Body of pancreas (tissue), 4 donors: ENCODE data around the gene DPY19L3. TPM values are rescaled to one million over a fixed set of nuclear protein-coding genes. Genes with fewer than 3 reads are reported as not detected.
"Not testable (repeated sequence)": the region's sequence is repeated elsewhere in the genome, so short reads cannot be mapped to it uniquely, and the experiment has no call there.

Experiments used
- ATAC-seq: fragments of 150-250 bp; one replicate; pipeline ENCODE4 v1.9.1; 2016
- DNase-seq, 4 donors: peaks; one replicate each; pipeline ENCODE4 v3.0.0-alpha.2; 2019
- H3K27ac ChIP-seq, 4 donors: fragments of 200-600 bp; sonication (generic); 1 replicate in 3 of 4; 2 replicates in 1 of 4; pipeline versions ENCODE4 v1.5.1 to v1.6.1; 2016 to 2019; ENCODE audit warnings: mild to moderate bottlenecking in 1 of 4, mixed read lengths in 1 of 4, moderate library complexity in 1 of 4
- H3K27me3 ChIP-seq, 2 donors: fragments of 200-600 bp; sonication (generic); one replicate each; pipeline ENCODE4 v1.6.0; 2016; ENCODE audit warnings: mild to moderate bottlenecking in 1 of 2
- H3K36me3 ChIP-seq, 2 donors: fragments of 200-600 bp; sonication (generic); replicated peaks in 1 of 2; 2 replicates each; pipeline ENCODE4 v1.5.1; 2016; ENCODE audit warnings: low read depth in 2 of 2; ENCODE audit not compliant: insufficient read depth in 1 of 2
- H3K4me1 ChIP-seq: fragments of 200-600 bp; sonication (generic); one replicate; pipeline ENCODE4 v1.6.0; 2016
- H3K4me3 ChIP-seq, 2 donors: fragments of 200-600 bp; sonication (generic); 1 replicate in 1 of 2; 2 replicates in 1 of 2; pipeline ENCODE4 v1.5.1; 2016 to 2019
- H3K9me3 ChIP-seq, 3 donors: fragments of 200-600 bp; sonication (generic); 1 replicate in 2 of 3; 2 replicates in 1 of 3; pipeline ENCODE4 v1.5.1; 2016
- POLR2A ChIP-seq, 3 donors: fragments of 450-650 bp; IDR thresholded peaks; one replicate each; pipeline ENCODE4 v1.6.1; 2016; ENCODE audit warnings: antibody characterized with exemption in 3 of 3, mild to moderate bottlenecking in 2 of 3
- WGBS, 2 donors: methylation state at CpG; one replicate each; pipeline ENCODE4 v1.1.5; 2017; 5-methylcytosine and 5-hydroxymethylcytosine counted together
- intact Hi-C: fragments of 100-400 bp; cut with DNase I; formaldehyde crosslinking; loops from one replicate; pipeline ENCODE4 v1.15.1; 2023
- total RNA-seq, 2 donors: library from RNA; depleted of rRNA; stranded (reverse); fragments of >200 nt; gene quantifications; one replicate each; pipeline ENCODE4 v1.1.0, GENCODE V29; 2016
- TF ChIP-seq, protein P1 (sequence below), 7 experiments: fragments of 450-650 bp in 4 of 7; fragments of 200-600 bp in 3 of 7; sonication (generic) in 3 of 7; IDR thresholded peaks; one replicate each; pipeline ENCODE4 v1.5.1; 2016 to 2019; ENCODE audit warnings: antibody characterized with exemption in 7 of 7

DPY19L3 gene
- total RNA-seq, 2 donors from 2014 or later, result 14.3 to 24.4 TPM

GRCh38 chr19:32480321-32480720 lies 74.8 kb downstream of the DPY19L3 start:
- Histone ChIP-seq H3K4me1 (no peaks in the 10 kb centered on the region), H3K9me3 (no peaks in the 10 kb centered on the region), H3K27me3 (no peaks in the 10 kb centered on the region), H3K36me3 (peaks cover 0 to 26% of the 10 kb centered on the region in 2 donors), H3K27ac (no peak overlapping the region), H3K4me3 (no peak overlapping the region)
- 88 to 94% methylated on average over 13 of the region's 13 CpGs for WGBS, 2 donors
- ATAC-seq (no peak), DNase-seq (no peak)
- TF ChIP-seq, protein P1, sequence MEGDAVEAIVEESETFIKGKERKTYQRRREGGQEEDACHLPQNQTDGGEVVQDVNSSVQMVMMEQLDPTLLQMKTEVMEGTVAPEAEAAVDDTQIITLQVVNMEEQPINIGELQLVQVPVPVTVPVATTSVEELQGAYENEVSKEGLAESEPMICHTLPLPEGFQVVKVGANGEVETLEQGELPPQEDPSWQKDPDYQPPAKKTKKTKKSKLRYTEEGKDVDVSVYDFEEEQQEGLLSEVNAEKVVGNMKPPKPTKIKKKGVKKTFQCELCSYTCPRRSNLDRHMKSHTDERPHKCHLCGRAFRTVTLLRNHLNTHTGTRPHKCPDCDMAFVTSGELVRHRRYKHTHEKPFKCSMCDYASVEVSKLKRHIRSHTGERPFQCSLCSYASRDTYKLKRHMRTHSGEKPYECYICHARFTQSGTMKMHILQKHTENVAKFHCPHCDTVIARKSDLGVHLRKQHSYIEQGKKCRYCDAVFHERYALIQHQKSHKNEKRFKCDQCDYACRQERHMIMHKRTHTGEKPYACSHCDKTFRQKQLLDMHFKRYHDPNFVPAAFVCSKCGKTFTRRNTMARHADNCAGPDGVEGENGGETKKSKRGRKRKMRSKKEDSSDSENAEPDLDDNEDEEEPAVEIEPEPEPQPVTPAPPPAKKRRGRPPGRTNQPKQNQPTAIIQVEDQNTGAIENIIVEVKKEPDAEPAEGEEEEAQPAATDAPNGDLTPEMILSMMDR (IDR thresholded peaks at IDR 0.05), result no peak
- no peak for TF ChIP-seq POLR2A (IDR thresholded peaks at IDR 0.05)
- intact Hi-C loops, result no loop called here

DNA sequence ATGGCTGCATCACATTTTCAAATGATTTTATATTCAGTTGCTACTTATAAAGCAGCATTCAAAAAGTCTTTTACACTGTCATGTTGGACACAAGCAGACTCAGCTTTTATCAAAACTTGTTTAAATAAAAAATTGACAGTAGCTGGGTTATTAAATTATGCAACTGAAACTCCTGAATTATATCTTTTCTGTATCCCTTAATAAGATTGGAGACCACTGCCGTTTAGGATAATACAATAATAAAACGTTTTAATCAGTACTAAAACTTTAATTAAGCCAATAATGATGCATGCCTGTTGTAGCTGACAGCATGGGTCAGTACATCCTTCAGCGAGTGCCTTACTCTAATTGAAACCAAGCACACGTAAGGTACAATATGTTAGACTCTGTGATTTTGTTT lies 78.0 kb downstream of the DPY19L3 start:
- Histone ChIP-seq H3K36me3 (peaks cover 4 to 24% of the 10 kb centered on the region in 2 donors), H3K9me3 (peaks cover 0 to 1% (median 0%) of the 10 kb centered on the region in 3 donors), H3K27ac (no peak overlapping the region), H3K4me3 (no peak overlapping the region), H3K27me3 (no peaks in the 10 kb centered on the region), H3K4me1 (no peaks in the 10 kb centered on the region)
- 82 to 85% methylated on average over 4 of the region's 4 CpGs for WGBS, 2 donors
- DNase-seq, result no peak
- TF ChIP-seq, protein P1 (IDR thresholded peaks at IDR 0.05), result no peak
- no peak for TF ChIP-seq POLR2A (IDR thresholded peaks at IDR 0.05)
- intact Hi-C loops, result no loop called here
- ATAC-seq, result no peak

DNA sequence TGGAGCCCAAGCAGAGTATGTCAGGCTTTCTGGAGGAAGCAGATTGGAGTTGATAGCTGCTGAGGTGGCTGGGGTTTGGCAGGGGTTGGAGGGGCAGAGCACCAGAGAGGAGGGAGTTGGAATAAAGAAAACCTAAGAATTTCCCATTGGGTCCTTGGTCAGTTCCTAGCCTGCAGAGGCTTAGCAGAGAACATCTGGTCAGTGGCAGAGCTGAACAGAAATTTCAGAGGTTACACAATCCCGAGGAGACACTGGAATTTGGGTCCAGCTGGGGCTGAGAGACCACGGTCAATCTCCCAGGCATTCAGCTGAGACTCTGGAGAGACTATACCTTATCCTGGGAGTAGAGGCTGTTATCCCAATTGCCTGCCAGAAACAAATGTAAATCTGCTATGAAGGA lies 84.4 kb downstream of the DPY19L3 start:
- no peak for TF ChIP-seq POLR2A (IDR thresholded peaks at IDR 0.05)
- TF ChIP-seq, protein P1 (IDR thresholded peaks at IDR 0.05), result no peak
- intact Hi-C loops, result no loop called here
- Histone ChIP-seq H3K4me1 (no peaks in the 10 kb centered on the region), H3K27me3 (no peaks in the 10 kb centered on the region), H3K36me3 (peaks cover 0 to 4% of the 10 kb centered on the region in 2 donors), H3K27ac (no peak overlapping the region), H3K9me3 (peaks cover 0 to 5% (median 0%) of the 10 kb centered on the region in 3 donors), H3K4me3 (no peak overlapping the region)
- 88 to 91% methylated on average over 2 of the region's 2 CpGs for WGBS, 2 donors
- ATAC-seq (no peak), DNase-seq (no peak)

GRCh38 chr19:32497391-32497790 lies 91.8 kb downstream of the DPY19L3 start:
- DNase-seq, result no peak
- no peak overlapping the region for H3K4me3 ChIP-seq
- intact Hi-C loops, result no loop called here
- WGBS, 2 donors, result 73 to 77% methylated on average over 9 of the region's 9 CpGs
- H3K9me3 ChIP-seq, result no peaks in the 10 kb centered on the region
- no peaks in the 10 kb centered on the region for H3K36me3 ChIP-seq
- no peaks in the 10 kb centered on the region for H3K27me3 ChIP-seq
- no peak for ATAC-seq
- H3K27ac ChIP-seq, result no peak overlapping the region
- no peaks in the 10 kb centered on the region for H3K4me1 ChIP-seq
- no peak for TF ChIP-seq POLR2A (IDR thresholded peaks at IDR 0.05)
- TF ChIP-seq, protein P1 (IDR thresholded peaks at IDR 0.05), result no peak

DNA sequence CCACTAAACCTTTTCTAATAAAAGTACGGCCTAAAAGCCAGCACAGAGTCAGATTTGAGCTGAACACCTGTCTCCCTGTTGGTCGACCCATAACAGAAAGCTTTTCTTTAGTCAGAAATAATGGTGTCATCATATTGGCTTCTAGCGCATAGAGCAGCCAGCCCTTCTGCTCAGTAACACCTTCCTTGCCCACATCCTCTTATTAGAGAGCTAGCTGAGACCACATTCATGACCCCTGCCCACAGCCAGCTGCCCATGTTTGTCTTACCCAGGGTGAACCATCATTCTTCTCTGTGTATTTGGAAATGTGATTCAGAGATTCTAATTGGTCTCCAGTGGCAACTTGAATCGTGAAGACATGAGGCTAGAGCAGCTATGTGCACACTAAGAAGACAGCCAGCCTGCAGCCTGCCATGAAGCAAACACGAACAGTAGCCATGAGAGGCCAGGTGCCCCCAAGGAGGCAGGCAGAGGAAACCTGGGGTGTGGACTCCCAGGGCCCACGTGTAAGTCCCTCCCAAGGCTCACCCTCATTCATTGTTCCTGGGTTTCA lies 93.2 kb downstream of the DPY19L3 start:
- Histone ChIP-seq H3K27ac (no peak overlapping the region), H3K36me3 (no peaks in the 10 kb centered on the region), H3K4me1 (no peaks in the 10 kb centered on the region), H3K27me3 (no peaks in the 10 kb centered on the region), H3K4me3 (no peak overlapping the region), H3K9me3 (no peaks in the 10 kb centered on the region)
- WGBS, 2 donors, result 40 to 53% methylated on average over 5 to 6 of the region's 6 CpGs
- DNase-seq (no peak), ATAC-seq (no peak)
- TF ChIP-seq, protein P1 (IDR thresholded peaks at IDR 0.05), result no peak
- TF ChIP-seq POLR2A (IDR thresholded peaks at IDR 0.05), result no peak
- intact Hi-C loops, result no loop called here

GRCh38 chr19:32512498-32512897 lies 106.9 kb downstream of the DPY19L3 start:
- H3K27ac ChIP-seq, DNase-seq, H3K4me1 ChIP-seq, ATAC-seq, H3K9me3 ChIP-seq, H3K36me3 ChIP-seq, H3K4me3 ChIP-seq, H3K27me3 ChIP-seq, intact Hi-C loops: not testable (repeated sequence)
- WGBS, 2 donors, result 71 to 74% methylated on average over 4 of the region's 4 CpGs
